DND-41 (cell line): ENCODE measurements around the gene RCAN2.
"Not testable (repeated sequence)": the region's sequence is repeated elsewhere in the genome, so short reads cannot be mapped to it uniquely, and the experiment has no call there.

Source experiments
- ATAC-seq: fragments of 200-7000 bp; cut with Tn5 transposase; 3 replicates; pipeline ENCODE4 v1.9.1; 2021; ENCODE audit warnings: low read depth; ENCODE audit not compliant: insufficient read depth
- DNase-seq: peaks from one replicate; pipeline ENCODE4 v3.0.0-alpha.2; 2020
- H2AFZ ChIP-seq: 2 replicates; pipeline ENCODE4 v1.6.0; 2012; ENCODE audit warnings: low read depth, low read length
- H3K27ac ChIP-seq: 2 replicates; pipeline ENCODE4 v1.5.1; 2012; ENCODE audit warnings: low read length, inconsistent platforms
- H3K27me3 ChIP-seq: fragments of 200-600 bp; sonication (generic); 2 replicates; pipeline ENCODE4 v1.6.0; 2012; ENCODE audit warnings: low read length, mild to moderate bottlenecking, inconsistent platforms; ENCODE audit not compliant: insufficient read depth, poor library complexity
- H3K36me3 ChIP-seq: 2 replicates; pipeline ENCODE4 v1.5.1; 2012; ENCODE audit warnings: low read length, inconsistent platforms; ENCODE audit not compliant: insufficient read depth
- H3K4me1 ChIP-seq: 2 replicates; pipeline ENCODE4 v1.5.1; 2012; ENCODE audit warnings: mild to moderate bottlenecking, low read length; ENCODE audit not compliant: insufficient read depth
- H3K4me2 ChIP-seq: 2 replicates; pipeline ENCODE4 v1.6.0; 2012; ENCODE audit warnings: mild to moderate bottlenecking, moderate library complexity, low read length, inconsistent platforms; ENCODE audit not compliant: insufficient read depth
- H3K4me3 ChIP-seq, 2 experiments: fragments of 200-600 bp in 1 of 2; shearing (Covaris generic) in 1 of 2; 2 replicates each; pipeline ENCODE4 v1.5.1; 2012 to 2016; ENCODE audit warnings: inconsistent platforms in 2 of 2, low read length in 2 of 2, mild to moderate bottlenecking in 2 of 2, low read depth in 1 of 2, moderate library complexity in 1 of 2
- H3K79me2 ChIP-seq: 2 replicates; pipeline ENCODE4 v1.6.0; 2012; ENCODE audit warnings: low read length, inconsistent platforms; ENCODE audit not compliant: insufficient read depth
- H3K9ac ChIP-seq: 2 replicates; pipeline ENCODE4 v1.6.0; 2012; ENCODE audit warnings: low read depth, mild to moderate bottlenecking, inconsistent platforms, low read length, moderate library complexity
- H3K9me3 ChIP-seq: 2 replicates; pipeline ENCODE4 v1.5.1; 2012; ENCODE audit warnings: low read length, moderate library complexity, mild to moderate bottlenecking, inconsistent platforms; ENCODE audit not compliant: insufficient read depth, severe bottlenecking
- H4K20me1 ChIP-seq: 2 replicates; pipeline ENCODE4 v1.6.0; 2012; ENCODE audit warnings: low read length; ENCODE audit not compliant: insufficient read depth
- CTCF ChIP-seq: IDR thresholded peaks from 2 replicates; pipeline ENCODE4 v1.5.1; 2012; ENCODE audit warnings: borderline replicate concordance, low read length, moderate library complexity, mild to moderate bottlenecking; ENCODE audit not compliant: poor library complexity, severe bottlenecking; ENCODE audit errors: extremely low read depth
- EZH2 ChIP-seq: IDR thresholded peaks from 3 replicates; pipeline ENCODE4 v1.6.1; 2012; ENCODE audit warnings: borderline replicate concordance, low read depth, mild to moderate bottlenecking, moderate library complexity, low read length, inconsistent platforms; ENCODE audit not compliant: severe bottlenecking

RCAN2 gene

GRCh38 chr6:46407246-46407645 is 84.0 kb downstream of the RCAN2 start:
- Histone ChIP-seq H4K20me1 (no peaks in the 10 kb centered on the region), H3K27me3 (peaks cover 6% of the 10 kb centered on the region), H3K36me3 (no peaks in the 10 kb centered on the region), H3K79me2 (no peaks in the 10 kb centered on the region), H3K4me2 (no peak overlapping the region), H2AFZ (no peak overlapping the region), H3K4me1 (no peaks in the 10 kb centered on the region), H3K4me3 (no peak overlapping the region), H3K9ac (no peak overlapping the region), H3K27ac (no peak overlapping the region), H3K9me3 (no peaks in the 10 kb centered on the region)
- DNase-seq (no peak), ATAC-seq (no peak)
- no peak for TF ChIP-seq EZH2
- no peak for TF ChIP-seq CTCF

DNA sequence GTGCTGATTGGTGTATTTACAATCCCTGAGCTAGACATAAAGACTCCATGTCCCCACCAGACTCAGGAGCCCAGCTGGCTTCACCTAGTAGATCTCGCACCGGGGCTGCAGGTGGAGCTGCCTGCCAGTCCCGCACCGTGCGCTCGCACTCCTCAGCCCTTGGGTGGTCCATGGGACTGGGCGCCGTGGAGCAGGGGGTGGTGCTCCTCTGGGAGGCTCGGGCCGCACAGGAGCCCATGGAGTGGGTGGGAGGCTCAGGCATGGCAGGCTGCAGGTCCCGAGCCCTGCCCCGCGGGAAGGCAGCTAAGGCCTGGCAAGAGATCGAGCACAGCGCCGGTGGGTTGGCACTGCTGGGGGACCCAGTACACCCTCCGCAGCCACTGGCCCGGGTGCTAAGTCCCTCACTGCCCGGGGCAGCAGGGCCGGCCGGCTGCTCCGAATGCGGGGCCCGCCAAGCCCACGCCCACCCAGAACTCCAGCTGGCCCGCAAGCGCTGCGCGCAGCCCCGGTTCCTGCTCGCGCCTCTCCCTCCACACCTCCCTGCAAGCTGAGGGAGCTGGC is 85.5 kb downstream of the RCAN2 start:
- H3K4me2 ChIP-seq, H4K20me1 ChIP-seq, H3K4me1 ChIP-seq, H3K36me3 ChIP-seq, H2AFZ ChIP-seq, H3K27ac ChIP-seq, ATAC-seq, H3K79me2 ChIP-seq, H3K4me3 ChIP-seq, H3K9ac ChIP-seq, DNase-seq, H3K9me3 ChIP-seq: not testable (repeated sequence)
- H3K27me3 ChIP-seq = peaks cover 11% of the 10 kb centered on the region

GRCh38 chr6:46400898-46401297 is 90.4 kb downstream of the RCAN2 start:
- Histone ChIP-seq H3K9me3 (no peaks in the 10 kb centered on the region), H3K79me2 (no peaks in the 10 kb centered on the region), H3K4me3 (no peak overlapping the region), H2AFZ (no peak overlapping the region), H3K27ac (no peak overlapping the region), H3K9ac (no peak overlapping the region), H4K20me1 (no peaks in the 10 kb centered on the region), H3K36me3 (no peaks in the 10 kb centered on the region), H3K4me1 (no peaks in the 10 kb centered on the region), H3K4me2 (no peak overlapping the region), H3K27me3 (peaks cover 24% of the 10 kb centered on the region)
- no peak for ATAC-seq
- TF ChIP-seq EZH2 (no peak), CTCF (no peak)
- DNase-seq = no peak

GRCh38 chr6:46395530-46395929 is 95.7 kb downstream of the RCAN2 start:
- H3K27ac ChIP-seq = no peak overlapping the region
- no peaks in the 10 kb centered on the region for H4K20me1 ChIP-seq
- H3K9me3 ChIP-seq = no peaks in the 10 kb centered on the region
- no peak overlapping the region for H3K4me2 ChIP-seq
- DNase-seq (no peak), ATAC-seq (no peak)
- no peak overlapping the region for H3K4me3 ChIP-seq
- H2AFZ ChIP-seq = no peak overlapping the region
- TF ChIP-seq EZH2 (no peak), CTCF (no peak)
- H3K9ac ChIP-seq = no peak overlapping the region
- H3K79me2 ChIP-seq = no peaks in the 10 kb centered on the region
- H3K4me1 ChIP-seq = no peaks in the 10 kb centered on the region
- no peaks in the 10 kb centered on the region for H3K36me3 ChIP-seq
- peaks cover 23% of the 10 kb centered on the region for H3K27me3 ChIP-seq
